ENCODE results near the gene PSMB11.

DNA sequence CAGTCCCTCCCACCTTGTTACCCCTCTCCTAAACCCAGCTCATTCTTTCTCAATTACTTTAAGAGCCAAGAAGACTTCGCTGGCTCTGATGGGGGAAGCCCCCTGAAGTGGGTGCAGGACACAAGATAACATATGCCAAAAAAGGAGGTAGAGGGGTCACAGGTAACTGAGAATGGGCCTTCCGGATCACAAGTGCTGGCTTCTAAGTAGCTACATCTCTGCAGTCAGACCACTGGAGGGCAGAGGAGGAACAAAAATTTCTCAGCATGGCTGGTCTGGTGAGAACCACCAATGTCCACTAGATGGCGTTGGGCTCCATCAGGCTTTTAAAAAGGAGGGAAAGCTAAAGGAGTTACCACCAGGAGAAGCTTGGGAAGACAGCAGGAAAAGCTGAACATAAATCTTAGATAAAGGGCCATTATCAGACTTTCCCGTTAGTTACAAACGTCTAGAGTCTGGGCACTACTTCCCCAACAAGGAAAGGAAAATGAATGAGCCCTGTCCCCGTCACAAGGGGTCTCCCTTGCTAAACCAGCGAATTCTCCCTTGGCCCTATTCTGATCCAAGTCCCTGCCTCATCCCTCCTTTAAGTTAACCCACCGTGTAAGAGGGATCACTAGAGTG, 26.9 kb downstream of the PSMB11 start:
- TF ChIP-seq, protein P1, sequence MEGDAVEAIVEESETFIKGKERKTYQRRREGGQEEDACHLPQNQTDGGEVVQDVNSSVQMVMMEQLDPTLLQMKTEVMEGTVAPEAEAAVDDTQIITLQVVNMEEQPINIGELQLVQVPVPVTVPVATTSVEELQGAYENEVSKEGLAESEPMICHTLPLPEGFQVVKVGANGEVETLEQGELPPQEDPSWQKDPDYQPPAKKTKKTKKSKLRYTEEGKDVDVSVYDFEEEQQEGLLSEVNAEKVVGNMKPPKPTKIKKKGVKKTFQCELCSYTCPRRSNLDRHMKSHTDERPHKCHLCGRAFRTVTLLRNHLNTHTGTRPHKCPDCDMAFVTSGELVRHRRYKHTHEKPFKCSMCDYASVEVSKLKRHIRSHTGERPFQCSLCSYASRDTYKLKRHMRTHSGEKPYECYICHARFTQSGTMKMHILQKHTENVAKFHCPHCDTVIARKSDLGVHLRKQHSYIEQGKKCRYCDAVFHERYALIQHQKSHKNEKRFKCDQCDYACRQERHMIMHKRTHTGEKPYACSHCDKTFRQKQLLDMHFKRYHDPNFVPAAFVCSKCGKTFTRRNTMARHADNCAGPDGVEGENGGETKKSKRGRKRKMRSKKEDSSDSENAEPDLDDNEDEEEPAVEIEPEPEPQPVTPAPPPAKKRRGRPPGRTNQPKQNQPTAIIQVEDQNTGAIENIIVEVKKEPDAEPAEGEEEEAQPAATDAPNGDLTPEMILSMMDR (IDR thresholded peaks at IDR 0.05): peak; percentile 89 to 99 (median 99)
- TF ChIP-seq POLR2A (IDR thresholded peaks at IDR 0.05): no peak
